Raji (cell line): Measurements from ENCODE around the gene ARL13B.

Source experiments
- POLR2A ChIP-seq: IDR thresholded peaks from 2 replicates; pipeline ENCODE4 v1.6.1; 2011; ENCODE audit warnings: low read depth, low read length, control low read depth; ENCODE audit not compliant: insufficient read depth

The ARL13B gene

GRCh38 chr3:93979850-93980676 is at the start of gene ARL13B:
Gene ARL13B (plus strand): TSS chr3:93980155. CDS start chr3:93980424, 269 bp downstream.
- peak; percentile 82 for TF ChIP-seq POLR2A

- TF ChIP-seq POLR2A: no peak
These were observed 48.2 kb upstream of the ARL13B start for GRCh38 chr3:93931597-93932229.

GRCh38 chr3:93934366-93935046 is 45.4 kb upstream of the ARL13B start:
- TF ChIP-seq POLR2A: no peak

- TF ChIP-seq POLR2A: no peak
These were observed 43.4 kb upstream of the ARL13B start for GRCh38 chr3:93936549-93936948.

- no peak for TF ChIP-seq POLR2A
These were observed 18.9 kb upstream of the ARL13B start for GRCh38 chr3:93961026-93961425.

- no peak for TF ChIP-seq POLR2A
These were observed 18.5 kb upstream of the ARL13B start for GRCh38 chr3:93961489-93961888.

GRCh38 chr3:93962798-93963197 is 17.2 kb upstream of the ARL13B start:
- no peak for TF ChIP-seq POLR2A

- TF ChIP-seq POLR2A: no peak
These were observed 10.5 kb upstream of the ARL13B start for GRCh38 chr3:93969443-93969842.

- no peak for TF ChIP-seq POLR2A
These were observed 10.0 kb upstream of the ARL13B start for GRCh38 chr3:93969997-93970396.

- no peak for TF ChIP-seq POLR2A
These were observed 6.5 kb upstream of the ARL13B start, which contains the start of gene PROS1 for GRCh38 chr3:93973131-93974126. Gene PROS1 (minus strand): TSS chr3:93973896. CDS start chr3:93973749, 147 bp downstream.

GRCh38 chr3:93981649-93982048 is 1.7 kb downstream of the ARL13B start:
- TF ChIP-seq POLR2A: no peak

- TF ChIP-seq POLR2A: no peak
These were observed 3.5 kb downstream of the ARL13B start for GRCh38 chr3:93983408-93983807.

- TF ChIP-seq POLR2A: no peak
These were observed 4.7 kb downstream of the ARL13B start for GRCh38 chr3:93984618-93985017.

- no peak for TF ChIP-seq POLR2A
These were observed 8.3 kb downstream of the ARL13B start for GRCh38 chr3:93988283-93988682.
